WTC11 (cell line): Measurements from ENCODE around the gene PLXND1. TPM values are rescaled to one million over a fixed set of nuclear protein-coding genes. Genes with fewer than 3 reads are reported as not detected.

ENCODE experiments used
- ATAC-seq: fragments of 200-7000 bp; cut with Tn5 transposase; 2 replicates; pipeline ENCODE4 v1.10.0; 2021; ENCODE audit warnings: mild to moderate bottlenecking, moderate library complexity
- CTCF ChIA-PET: fragments of 300-600 bp; sonication (Branson Sonifier 250); formaldehyde crosslinking; loops from one replicate; lab custom pipeline; 2021; ENCODE audit warnings: antibody characterized with exemption; lab: Charles Lee
- POLR2A ChIA-PET: fragments of 350-600 bp; sonication (Branson Sonifier 250); formaldehyde crosslinking; loops from one replicate; lab custom pipeline; 2021; ENCODE audit warnings: antibody characterized with exemption; lab: Charles Lee
- DNase-seq: peaks from one replicate; pipeline ENCODE4 v3.0.0; 2021; ENCODE audit warnings: low spot score
- H3K27ac Mint-ChIP-seq: 2 replicates; pipeline ENCODE4 v1.8.0; 2021; ENCODE audit warnings: mixed read lengths
- H3K27me3 Mint-ChIP-seq: 2 replicates; pipeline ENCODE4 v1.8.0; 2021; ENCODE audit warnings: low read depth, mild to moderate bottlenecking, moderate library complexity, mixed read lengths
- H3K36me3 Mint-ChIP-seq: 2 replicates; pipeline ENCODE4 v1.8.0; 2021; ENCODE audit warnings: mixed read lengths
- H3K4me1 Mint-ChIP-seq: 2 replicates; pipeline ENCODE4 v1.8.0; 2022; ENCODE audit warnings: mixed read lengths
- H3K4me3 Mint-ChIP-seq: 2 replicates; pipeline ENCODE4 v1.8.0; 2021; ENCODE audit warnings: mild to moderate bottlenecking, moderate library complexity, mixed read lengths
- H3K9me3 Mint-ChIP-seq: 2 replicates; pipeline ENCODE4 v1.8.0; 2021; ENCODE audit warnings: mixed read lengths
- ATF6 ChIP-seq: sonication (generic); formaldehyde crosslinking; IDR thresholded peaks from 2 replicates; pipeline ENCODE4 v1.8.1; 2023; ENCODE audit warnings: mild to moderate bottlenecking, missing genetic modification reagents
- E2F4 ChIP-seq: sonication (generic); formaldehyde crosslinking; IDR thresholded peaks from 2 replicates; pipeline ENCODE4 v1.8.1; 2022; ENCODE audit warnings: low read depth, mild to moderate bottlenecking, moderate library complexity, missing genetic modification reagents, borderline replicate concordance
- ETV6 ChIP-seq: sonication (generic); formaldehyde crosslinking; IDR thresholded peaks from 2 replicates; pipeline ENCODE4 v1.8.1; 2022; ENCODE audit warnings: mild to moderate bottlenecking, missing genetic modification reagents
- GABPB1 ChIP-seq: sonication (generic); formaldehyde crosslinking; IDR thresholded peaks from 2 replicates; pipeline ENCODE4 v1.8.1; 2023; ENCODE audit warnings: mild to moderate bottlenecking, missing genetic modification reagents
- JUN ChIP-seq: sonication (generic); formaldehyde crosslinking; IDR thresholded peaks from 2 replicates; pipeline ENCODE4 v1.8.0; 2023; ENCODE audit warnings: mild to moderate bottlenecking, missing genetic modification reagents
- NFE2L1 ChIP-seq: sonication (generic); formaldehyde crosslinking; IDR thresholded peaks from 2 replicates; pipeline ENCODE4 v1.8.1; 2023; ENCODE audit warnings: missing genetic modification reagents
- OVOL2 ChIP-seq: fragments of 250-450 bp; sonication (Bioruptor Pico); IDR thresholded peaks from 2 replicates; pipeline ENCODE4 v1.9.0; 2021; ENCODE audit warnings: mild to moderate bottlenecking, borderline replicate concordance
- PREB ChIP-seq: sonication (generic); formaldehyde crosslinking; IDR thresholded peaks from 2 replicates; pipeline ENCODE4 v1.8.1; 2022; ENCODE audit warnings: mild to moderate bottlenecking, missing genetic modification reagents, moderate library complexity, borderline replicate concordance
- PRRX2 ChIP-seq: fragments of 250-450 bp; sonication (Bioruptor Pico); IDR thresholded peaks from 2 replicates; pipeline ENCODE4 v1.8.0; 2021; ENCODE audit warnings: mild to moderate bottlenecking
- SP1 ChIP-seq: sonication (generic); formaldehyde crosslinking; conservative IDR thresholded peaks from 2 replicates; pipeline ENCODE4 v1.8.1; 2022; ENCODE audit warnings: missing genetic modification reagents
- TEAD1 ChIP-seq: sonication (generic); formaldehyde crosslinking; IDR thresholded peaks from 2 replicates; pipeline ENCODE4 v1.8.0; 2022; ENCODE audit warnings: mild to moderate bottlenecking, missing genetic modification reagents
- TP53 ChIP-seq: sonication (generic); formaldehyde crosslinking; IDR thresholded peaks from 2 replicates; pipeline ENCODE4 v1.8.1; 2023; ENCODE audit warnings: mild to moderate bottlenecking, missing genetic modification reagents
- ZBTB43 ChIP-seq: sonication (generic); formaldehyde crosslinking; IDR thresholded peaks from 2 replicates; pipeline ENCODE4 v1.8.1; 2023; ENCODE audit warnings: mild to moderate bottlenecking, missing genetic modification reagents
- ZNF121 ChIP-seq: sonication (generic); formaldehyde crosslinking; IDR thresholded peaks from 2 replicates; pipeline ENCODE4 v1.8.0; 2023; ENCODE audit warnings: missing genetic modification reagents
- ZNF396 ChIP-seq: fragments of 250-450 bp; sonication (Bioruptor Pico); IDR thresholded peaks from 2 replicates; pipeline ENCODE4 v1.8.0; 2021; ENCODE audit warnings: mild to moderate bottlenecking, moderate library complexity, borderline replicate concordance
- ZNF512 ChIP-seq: sonication (generic); formaldehyde crosslinking; IDR thresholded peaks from 2 replicates; pipeline ENCODE4 v1.8.1; 2022; ENCODE audit warnings: missing genetic modification reagents, borderline replicate concordance
- total RNA-seq: library from RNA; stranded (reverse); gene quantifications from 3 replicates; pipeline ENCODE4 v1.2.3, GENCODE V29; 2021
- TF ChIP-seq, protein P1 (sequence below): sonication (generic); formaldehyde crosslinking; IDR thresholded peaks from 2 replicates; pipeline ENCODE4 v1.8.1; 2022; ENCODE audit warnings: mild to moderate bottlenecking, moderate library complexity, missing genetic modification reagents
- TF ChIP-seq, protein P2 (sequence below): sonication (generic); formaldehyde crosslinking; IDR thresholded peaks from 2 replicates; pipeline ENCODE4 v1.8.1; 2023; ENCODE audit warnings: mild to moderate bottlenecking, missing genetic modification reagents, borderline replicate concordance
- TF ChIP-seq, protein P3 (sequence below): sonication (generic); formaldehyde crosslinking; IDR thresholded peaks from 2 replicates; pipeline ENCODE4 v1.8.0; 2022; ENCODE audit warnings: mild to moderate bottlenecking, missing genetic modification reagents
- TF ChIP-seq, protein P4 (sequence below): sonication (generic); formaldehyde crosslinking; IDR thresholded peaks from 2 replicates; pipeline ENCODE4 v1.8.1; 2023; ENCODE audit warnings: mild to moderate bottlenecking, missing genetic modification reagents, moderate library complexity

Gene PLXND1
- total RNA-seq, 1 experiment from 2014 or later = 56.7 TPM

DNA sequence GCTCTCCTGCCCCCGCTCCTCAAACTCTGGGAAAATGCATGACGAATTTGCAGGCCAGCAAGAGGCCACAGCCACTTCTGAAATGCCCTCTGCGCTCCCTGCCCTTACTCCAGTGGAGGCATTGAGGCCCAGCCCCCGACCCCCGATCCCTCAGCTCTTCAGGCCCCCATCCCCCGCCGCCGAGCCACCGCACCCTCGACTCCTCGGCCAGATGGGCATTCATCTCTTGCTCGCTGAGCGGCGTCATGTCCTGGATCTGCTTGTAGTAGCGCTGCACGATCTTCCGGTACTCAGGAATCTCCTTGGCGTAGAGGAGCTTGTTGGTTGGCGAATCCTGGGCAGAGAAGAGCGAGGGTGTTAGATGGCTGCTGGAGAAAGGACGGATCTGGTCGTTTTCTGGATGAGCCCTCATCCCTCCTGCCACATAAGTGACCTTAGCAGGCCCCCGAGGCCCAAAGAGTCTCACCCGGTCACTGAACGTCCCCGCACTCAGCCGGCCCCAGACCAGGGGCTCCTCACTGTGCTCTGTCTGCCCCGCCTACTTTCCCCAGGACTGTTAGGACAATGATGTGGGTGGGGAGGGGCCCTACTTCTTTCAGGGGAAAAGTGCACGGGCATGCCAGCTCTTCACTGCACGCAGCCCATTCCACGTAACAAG is 49.5 kb downstream of the PLXND1 start (continued):
- TF ChIP-seq ATF6 = no peak
- no peak for TF ChIP-seq ZNF396 (CRISPR knock-in tag)
- TF ChIP-seq E2F4 (CRISPR knock-in tag) = no peak
- TF ChIP-seq, protein P1, sequence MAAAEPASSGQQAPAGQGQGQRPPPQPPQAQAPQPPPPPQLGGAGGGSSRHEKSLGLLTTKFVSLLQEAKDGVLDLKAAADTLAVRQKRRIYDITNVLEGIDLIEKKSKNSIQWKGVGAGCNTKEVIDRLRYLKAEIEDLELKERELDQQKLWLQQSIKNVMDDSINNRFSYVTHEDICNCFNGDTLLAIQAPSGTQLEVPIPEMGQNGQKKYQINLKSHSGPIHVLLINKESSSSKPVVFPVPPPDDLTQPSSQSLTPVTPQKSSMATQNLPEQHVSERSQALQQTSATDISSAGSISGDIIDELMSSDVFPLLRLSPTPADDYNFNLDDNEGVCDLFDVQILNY (CRISPR knock-in tag) = no peak

GRCh38 chr3:129556358-129556695 is 50.1 kb downstream of the PLXND1 start:
- H3K4me1 Mint-ChIP-seq = peaks cover 45% of the 10 kb centered on the region
- H3K27me3 Mint-ChIP-seq = no peaks in the 10 kb centered on the region
- CTCF ChIA-PET = interaction anchor here (2.2 kb wide), 1 partner anchor 66 kb away, joined by 9 read pairs; no protein-coding TSS in a partner anchor
- TF ChIP-seq, protein P2, sequence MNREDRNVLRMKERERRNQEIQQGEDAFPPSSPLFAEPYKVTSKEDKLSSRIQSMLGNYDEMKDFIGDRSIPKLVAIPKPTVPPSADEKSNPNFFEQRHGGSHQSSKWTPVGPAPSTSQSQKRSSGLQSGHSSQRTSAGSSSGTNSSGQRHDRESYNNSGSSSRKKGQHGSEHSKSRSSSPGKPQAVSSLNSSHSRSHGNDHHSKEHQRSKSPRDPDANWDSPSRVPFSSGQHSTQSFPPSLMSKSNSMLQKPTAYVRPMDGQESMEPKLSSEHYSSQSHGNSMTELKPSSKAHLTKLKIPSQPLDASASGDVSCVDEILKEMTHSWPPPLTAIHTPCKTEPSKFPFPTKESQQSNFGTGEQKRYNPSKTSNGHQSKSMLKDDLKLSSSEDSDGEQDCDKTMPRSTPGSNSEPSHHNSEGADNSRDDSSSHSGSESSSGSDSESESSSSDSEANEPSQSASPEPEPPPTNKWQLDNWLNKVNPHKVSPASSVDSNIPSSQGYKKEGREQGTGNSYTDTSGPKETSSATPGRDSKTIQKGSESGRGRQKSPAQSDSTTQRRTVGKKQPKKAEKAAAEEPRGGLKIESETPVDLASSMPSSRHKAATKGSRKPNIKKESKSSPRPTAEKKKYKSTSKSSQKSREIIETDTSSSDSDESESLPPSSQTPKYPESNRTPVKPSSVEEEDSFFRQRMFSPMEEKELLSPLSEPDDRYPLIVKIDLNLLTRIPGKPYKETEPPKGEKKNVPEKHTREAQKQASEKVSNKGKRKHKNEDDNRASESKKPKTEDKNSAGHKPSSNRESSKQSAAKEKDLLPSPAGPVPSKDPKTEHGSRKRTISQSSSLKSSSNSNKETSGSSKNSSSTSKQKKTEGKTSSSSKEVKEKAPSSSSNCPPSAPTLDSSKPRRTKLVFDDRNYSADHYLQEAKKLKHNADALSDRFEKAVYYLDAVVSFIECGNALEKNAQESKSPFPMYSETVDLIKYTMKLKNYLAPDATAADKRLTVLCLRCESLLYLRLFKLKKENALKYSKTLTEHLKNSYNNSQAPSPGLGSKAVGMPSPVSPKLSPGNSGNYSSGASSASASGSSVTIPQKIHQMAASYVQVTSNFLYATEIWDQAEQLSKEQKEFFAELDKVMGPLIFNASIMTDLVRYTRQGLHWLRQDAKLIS (CRISPR knock-in tag) = no peak
- TF ChIP-seq PREB (no peak), JUN (CRISPR knock-in tag) (no peak), ZBTB43 (CRISPR knock-in tag) (no peak), PRRX2 (CRISPR knock-in tag) (no peak), TEAD1 (CRISPR knock-in tag) (no peak), GABPB1 (no peak), ETV6 (CRISPR knock-in tag) (no peak), ZNF121 (no peak), NFE2L1 (CRISPR knock-in tag) (no peak), ZNF512 (CRISPR knock-in tag) (no peak), OVOL2 (no peak), TP53 (no peak), SP1 (CRISPR knock-in tag) (no peak)
- TF ChIP-seq, protein P3, sequence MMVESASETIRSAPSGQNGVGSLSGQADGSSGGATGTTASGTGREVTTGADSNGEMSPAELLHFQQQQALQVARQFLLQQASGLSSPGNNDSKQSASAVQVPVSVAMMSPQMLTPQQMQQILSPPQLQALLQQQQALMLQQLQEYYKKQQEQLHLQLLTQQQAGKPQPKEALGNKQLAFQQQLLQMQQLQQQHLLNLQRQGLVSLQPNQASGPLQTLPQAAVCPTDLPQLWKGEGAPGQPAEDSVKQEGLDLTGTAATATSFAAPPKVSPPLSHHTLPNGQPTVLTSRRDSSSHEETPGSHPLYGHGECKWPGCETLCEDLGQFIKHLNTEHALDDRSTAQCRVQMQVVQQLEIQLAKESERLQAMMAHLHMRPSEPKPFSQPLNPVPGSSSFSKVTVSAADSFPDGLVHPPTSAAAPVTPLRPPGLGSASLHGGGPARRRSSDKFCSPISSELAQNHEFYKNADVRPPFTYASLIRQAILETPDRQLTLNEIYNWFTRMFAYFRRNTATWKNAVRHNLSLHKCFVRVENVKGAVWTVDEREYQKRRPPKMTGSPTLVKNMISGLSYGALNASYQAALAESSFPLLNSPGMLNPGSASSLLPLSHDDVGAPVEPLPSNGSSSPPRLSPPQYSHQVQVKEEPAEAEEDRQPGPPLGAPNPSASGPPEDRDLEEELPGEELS = no peak
- TF ChIP-seq, protein P1 (CRISPR knock-in tag) = no peak
- TF ChIP-seq, protein P4, sequence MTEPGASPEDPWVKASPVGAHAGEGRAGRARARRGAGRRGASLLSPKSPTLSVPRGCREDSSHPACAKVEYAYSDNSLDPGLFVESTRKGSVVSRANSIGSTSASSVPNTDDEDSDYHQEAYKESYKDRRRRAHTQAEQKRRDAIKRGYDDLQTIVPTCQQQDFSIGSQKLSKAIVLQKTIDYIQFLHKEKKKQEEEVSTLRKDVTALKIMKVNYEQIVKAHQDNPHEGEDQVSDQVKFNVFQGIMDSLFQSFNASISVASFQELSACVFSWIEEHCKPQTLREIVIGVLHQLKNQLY (CRISPR knock-in tag) = no peak
- peaks cover 5% of the 10 kb centered on the region for H3K36me3 Mint-ChIP-seq
- no peak for DNase-seq
- H3K27ac Mint-ChIP-seq = no peak overlapping the region
- no peaks in the 10 kb centered on the region for H3K9me3 Mint-ChIP-seq
- ATAC-seq = no peak
- POLR2A ChIA-PET = no interaction called here
- no peak overlapping the region for H3K4me3 Mint-ChIP-seq
